AG04449 (cell line): ENCODE measurements around the gene FBXL17.
"Not testable (repeated sequence)": the region's sequence is repeated elsewhere in the genome, so short reads cannot be mapped to it uniquely, and the experiment has no call there.

Experiments used
- CTCF ChIA-PET: fragments of 350-600 bp; formaldehyde crosslinking; extraction: SDS; loops from one replicate; lab custom pipeline; 2021; ENCODE audit warnings: antibody characterized with exemption; lab: Yijun Ruan, JAX
- POLR2A ChIA-PET: fragments of 400-600, 350-600 bp; formaldehyde crosslinking; extraction: SDS; loops from one replicate; lab custom pipeline; 2020; ENCODE audit warnings: antibody characterized with exemption, inconsistent platforms; lab: Yijun Ruan, JAX
- DNase-seq: peaks from one replicate; pipeline ENCODE4 v3.0.0-alpha.2; 2010; ENCODE audit warnings: low read depth, low spot score
- H3K4me3 ChIP-seq: 2 replicates; pipeline ENCODE4 v1.5.1; 2011; ENCODE audit warnings: low read depth, mild to moderate bottlenecking, control low read depth, low read length
- TF ChIP-seq, protein P1 (sequence below): IDR thresholded peaks from one replicate; pipeline ENCODE4 v1.5.1; 2011; ENCODE audit warnings: mild to moderate bottlenecking, moderate library complexity, low read length, control low read depth, inconsistent platforms; ENCODE audit not compliant: insufficient read depth; ENCODE audit errors: missing control alignments

Gene FBXL17

DNA sequence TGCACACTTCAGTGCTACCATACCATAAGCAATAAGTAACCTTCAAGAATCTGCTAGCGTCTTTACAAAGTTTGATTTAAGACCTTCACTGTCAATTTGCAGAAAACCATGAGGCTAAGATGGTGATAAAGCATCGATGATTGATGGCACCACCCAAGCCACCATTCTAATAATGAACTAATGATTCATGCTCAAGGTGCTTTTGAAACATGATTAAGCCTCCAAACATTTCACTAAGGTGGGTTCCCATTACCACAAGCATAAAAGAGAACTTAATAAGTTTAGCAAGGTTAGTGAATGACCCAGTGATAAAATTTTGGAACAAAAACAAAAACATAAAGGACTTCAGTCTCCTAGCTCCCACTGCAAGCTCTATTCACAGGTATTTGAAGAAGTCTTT, 214.7 kb downstream of the FBXL17 start:
- no peak for DNase-seq
- ChIA-PET POLR2A (no interaction called here), CTCF (interaction anchor here (0.9 kb wide), 1 partner anchor 94 kb away, joined by 3 read pairs; no protein-coding TSS in a partner anchor)
- H3K4me3 ChIP-seq, result no peak overlapping the region
- TF ChIP-seq, protein P1, sequence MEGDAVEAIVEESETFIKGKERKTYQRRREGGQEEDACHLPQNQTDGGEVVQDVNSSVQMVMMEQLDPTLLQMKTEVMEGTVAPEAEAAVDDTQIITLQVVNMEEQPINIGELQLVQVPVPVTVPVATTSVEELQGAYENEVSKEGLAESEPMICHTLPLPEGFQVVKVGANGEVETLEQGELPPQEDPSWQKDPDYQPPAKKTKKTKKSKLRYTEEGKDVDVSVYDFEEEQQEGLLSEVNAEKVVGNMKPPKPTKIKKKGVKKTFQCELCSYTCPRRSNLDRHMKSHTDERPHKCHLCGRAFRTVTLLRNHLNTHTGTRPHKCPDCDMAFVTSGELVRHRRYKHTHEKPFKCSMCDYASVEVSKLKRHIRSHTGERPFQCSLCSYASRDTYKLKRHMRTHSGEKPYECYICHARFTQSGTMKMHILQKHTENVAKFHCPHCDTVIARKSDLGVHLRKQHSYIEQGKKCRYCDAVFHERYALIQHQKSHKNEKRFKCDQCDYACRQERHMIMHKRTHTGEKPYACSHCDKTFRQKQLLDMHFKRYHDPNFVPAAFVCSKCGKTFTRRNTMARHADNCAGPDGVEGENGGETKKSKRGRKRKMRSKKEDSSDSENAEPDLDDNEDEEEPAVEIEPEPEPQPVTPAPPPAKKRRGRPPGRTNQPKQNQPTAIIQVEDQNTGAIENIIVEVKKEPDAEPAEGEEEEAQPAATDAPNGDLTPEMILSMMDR, result no peak

DNA sequence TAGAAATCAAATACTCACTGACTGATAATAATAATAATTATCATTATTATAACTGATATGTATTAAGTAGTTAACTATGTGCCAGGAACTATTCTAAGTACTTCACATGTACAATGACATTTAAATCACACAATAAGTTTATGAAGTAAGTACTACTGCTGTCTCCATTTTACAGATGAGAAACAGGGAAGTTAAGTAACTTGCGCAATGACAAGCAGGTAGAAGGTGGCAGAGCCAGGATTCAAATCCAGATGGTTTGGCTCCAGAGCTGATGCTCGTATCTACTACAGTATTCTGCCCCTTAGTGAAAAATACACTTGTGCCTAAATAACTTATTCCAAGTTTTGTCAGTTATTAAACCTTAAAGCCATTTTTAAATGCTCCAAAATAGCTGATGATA, 217.3 kb downstream of the FBXL17 start:
- ChIA-PET CTCF (no interaction called here), POLR2A (no interaction called here)
- TF ChIP-seq, protein P1, result no peak
- no peak for DNase-seq
- H3K4me3 ChIP-seq, result no peak overlapping the region

DNA sequence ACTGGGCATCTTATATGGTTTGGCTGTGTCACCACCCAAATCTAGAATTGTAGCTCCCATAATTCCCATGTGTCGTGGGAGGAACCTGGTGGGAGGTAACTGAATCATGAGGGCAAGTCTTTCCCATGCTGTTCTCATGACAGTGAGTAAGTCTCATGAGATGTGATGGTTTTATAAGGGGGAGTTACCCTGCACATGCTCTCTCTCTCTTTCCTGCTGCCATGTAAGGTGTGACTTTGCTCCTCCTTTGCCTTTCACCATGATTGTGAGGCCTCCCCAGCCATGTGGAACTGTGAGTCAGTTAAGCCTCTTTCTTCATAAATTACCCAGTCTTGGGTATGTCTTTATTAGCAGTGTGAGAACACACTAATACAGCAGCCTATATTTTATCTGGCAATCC, 229.0 kb downstream of the FBXL17 start:
- POLR2A ChIA-PET, DNase-seq, H3K4me3 ChIP-seq: not testable (repeated sequence)
- CTCF ChIA-PET, result interaction anchor here (2.5 kb wide), 1 partner anchor 108 kb away, joined by 5 read pairs; no protein-coding TSS in a partner anchor

- no peak overlapping the region for H3K4me3 ChIP-seq
- TF ChIP-seq, protein P1, result no peak
- ChIA-PET POLR2A (no interaction called here), CTCF (interaction anchor here (0.9 to 2.5 kb wide), 5 partner anchors 24 to 196 kb away, joined by 3 to 13 read pairs (median 4); no protein-coding TSS in a partner anchor)
- DNase-seq, result no peak
These were observed 232.5 kb downstream of the FBXL17 start for GRCh38 chr5:108149369-108149768.

GRCh38 chr5:108148715-108149139, 233.2 kb downstream of the FBXL17 start:
- ChIA-PET POLR2A (no interaction called here), CTCF (interaction anchor here (0.9 to 2.7 kb wide), 5 partner anchors 50 to 197 kb away, joined by 3 to 13 read pairs (median 5); no protein-coding TSS in a partner anchor)
- no peak overlapping the region for H3K4me3 ChIP-seq
- TF ChIP-seq, protein P1, result peak; percentile 50
- DNase-seq, result no peak

- TF ChIP-seq, protein P1, result no peak
- no peak for DNase-seq
- no peak overlapping the region for H3K4me3 ChIP-seq
- POLR2A ChIA-PET, result no interaction called here
- CTCF ChIA-PET, result interaction anchor here (1.8 to 2.7 kb wide), 3 partner anchors 10 to 199 kb away, joined by 4 to 12 read pairs (median 6); no protein-coding TSS in a partner anchor
These were observed 235.7 kb downstream of the FBXL17 start for GRCh38 chr5:108146222-108146621.

- CTCF ChIA-PET, result interaction anchor here (1.8 kb wide), 1 partner anchor 9 kb away, joined by 4 read pairs; no protein-coding TSS in a partner anchor
- POLR2A ChIA-PET, result no interaction called here
- TF ChIP-seq, protein P1, result no peak
- H3K4me3 ChIP-seq, result no peak overlapping the region
- DNase-seq, result no peak
These were observed 236.5 kb downstream of the FBXL17 start for GRCh38 chr5:108145351-108145750.
